Measurements from ENCODE around the gene TMED10. TPM values are rescaled to one million over a fixed set of nuclear protein-coding genes. Genes with fewer than 3 reads are reported as not detected.
"Not testable (repeated sequence)": the region's sequence is repeated elsewhere in the genome, so short reads cannot be mapped to it uniquely, and the experiment has no call there.

The TMED10 gene
- total RNA-seq, 1 experiment from 2014 or later, result 239 TPM

DNA sequence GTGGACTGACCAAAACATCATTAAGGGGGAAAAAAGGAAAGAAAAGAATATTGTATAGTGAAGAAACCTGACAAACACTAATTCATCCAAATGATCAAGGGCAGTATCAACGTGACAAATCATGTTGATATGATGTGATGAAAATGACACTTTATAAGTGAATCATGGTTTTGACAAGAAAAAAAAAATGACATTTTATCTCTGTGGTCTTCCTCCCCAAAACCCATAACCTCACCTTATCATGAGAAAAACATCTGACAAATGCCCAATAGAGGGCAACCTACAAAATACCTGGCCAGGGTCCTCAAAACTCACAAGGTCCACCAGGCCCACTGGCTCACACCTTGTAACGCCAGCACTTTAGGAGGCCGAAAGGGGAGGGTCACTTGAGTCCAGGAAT lies 13.8 kb downstream of the TMED10 start:
- DNase-seq (ENCODE audit: low read depth), result no peak

DNA sequence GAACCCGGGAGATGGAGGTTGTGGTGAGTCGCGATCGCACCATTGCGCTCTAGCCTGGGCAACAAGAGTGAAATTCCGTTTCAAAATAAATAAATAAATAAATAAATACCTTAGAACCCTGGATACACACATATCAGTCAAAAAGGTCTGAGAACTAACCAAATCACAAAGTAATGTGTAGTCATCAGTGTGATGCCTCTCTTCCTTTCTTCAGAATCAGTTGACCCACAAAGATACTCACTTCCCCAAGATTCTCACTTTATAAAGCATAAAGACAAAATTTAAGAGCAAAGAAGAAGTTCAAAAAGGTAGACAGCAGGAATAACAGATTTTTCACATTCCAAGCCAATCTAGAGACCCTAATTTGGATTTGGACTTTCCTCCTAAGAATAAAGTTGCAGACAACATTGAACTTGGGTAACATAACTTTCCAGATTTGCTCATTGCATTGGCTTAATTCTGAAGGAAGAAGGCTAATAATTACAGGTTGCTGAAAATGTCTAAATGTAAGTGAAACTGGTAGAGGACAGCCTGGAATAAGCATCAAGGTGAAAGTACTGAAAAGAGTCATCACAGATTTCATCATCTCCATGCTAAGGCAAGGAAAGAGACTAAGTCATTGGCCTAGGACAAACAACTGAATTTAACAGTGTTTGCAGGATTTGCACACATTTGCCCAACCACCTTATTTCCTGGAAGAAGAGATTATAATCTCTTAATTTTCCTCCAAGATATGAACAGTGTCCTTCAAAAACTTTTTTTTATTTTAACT lies 17.4 kb downstream of the TMED10 start:
- no peak for DNase-seq (ENCODE audit: low read depth)

DNA sequence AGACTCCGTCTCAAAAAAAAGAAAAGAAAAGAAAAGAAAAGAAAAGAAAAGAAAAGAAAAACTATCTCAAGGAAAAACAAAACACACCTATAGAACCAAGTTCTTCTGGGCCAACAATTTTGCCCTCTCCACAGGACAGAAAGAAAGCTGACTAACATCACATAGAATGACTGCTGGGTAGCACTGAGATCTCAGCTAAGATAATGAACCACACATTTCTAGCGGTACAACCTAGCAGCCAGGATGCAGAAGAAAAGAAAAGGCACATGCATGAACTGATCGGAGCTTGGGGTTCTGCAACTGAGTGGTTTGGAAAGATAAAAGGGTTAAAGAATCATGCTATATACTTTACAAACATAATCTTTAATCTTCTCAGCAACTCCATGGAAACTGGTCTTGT lies 19.5 kb downstream of the TMED10 start:
- DNase-seq (ENCODE audit: low read depth), result no peak

DNA sequence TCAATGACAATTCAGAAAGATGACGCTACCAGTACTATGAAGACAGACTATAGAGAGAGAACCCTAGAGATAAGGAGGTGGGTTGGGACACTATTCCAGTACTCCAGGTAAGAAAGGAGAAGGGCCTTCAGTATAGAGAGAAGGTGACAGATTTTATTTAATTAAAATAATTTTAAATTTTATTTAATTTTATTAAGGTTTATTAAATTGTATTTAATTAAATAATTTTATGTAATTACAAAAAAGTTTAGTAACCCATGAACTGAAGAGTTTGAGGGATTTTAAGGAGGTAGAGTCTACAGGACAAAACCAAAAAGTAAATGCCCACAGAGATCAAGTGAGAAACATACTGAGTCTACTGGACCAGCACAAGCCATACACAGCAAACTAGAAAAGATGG lies 20.3 kb downstream of the TMED10 start:
- no peak for DNase-seq (ENCODE audit: low read depth)

DNA sequence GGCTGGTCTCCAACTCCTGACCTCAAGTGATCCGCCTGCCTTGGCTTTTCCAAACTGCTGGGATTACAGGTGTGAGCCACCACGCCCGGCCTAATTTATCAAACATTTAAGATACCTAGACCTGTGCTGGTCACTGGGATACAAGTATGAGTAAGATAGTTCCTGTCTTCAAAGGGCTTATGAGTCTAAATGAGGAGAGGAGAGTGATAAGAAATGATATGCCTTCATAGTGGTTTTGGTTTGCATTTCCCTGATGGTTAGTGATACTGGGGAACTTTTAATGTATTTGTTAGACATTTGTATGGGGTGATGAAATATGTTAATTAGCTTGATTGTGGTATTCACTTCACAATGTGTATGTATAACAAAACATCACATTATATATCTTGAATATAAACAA lies 21.2 kb downstream of the TMED10 start:
- DNase-seq (ENCODE audit: low read depth), result no peak

DNA sequence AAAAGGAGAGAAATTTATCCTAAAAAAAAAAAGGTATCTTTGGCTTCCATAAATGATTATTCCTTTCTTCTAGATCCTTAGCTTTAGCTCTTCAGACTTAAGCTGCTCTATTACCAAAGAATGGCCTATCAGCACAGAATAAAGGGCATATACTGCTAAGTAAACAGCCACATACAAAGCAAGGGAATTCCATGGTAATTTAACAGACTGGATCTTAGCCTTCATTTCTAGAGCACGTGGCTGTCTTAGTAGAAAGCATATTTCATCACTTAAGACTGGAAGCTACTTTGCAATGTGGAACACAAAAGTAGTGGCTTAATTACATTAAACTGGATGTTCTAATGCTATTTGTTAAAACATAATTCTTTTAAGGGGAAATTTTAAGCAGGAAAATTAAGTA lies 23.1 kb downstream of the TMED10 start:
- DNase-seq (ENCODE audit: low read depth), result no peak

DNA sequence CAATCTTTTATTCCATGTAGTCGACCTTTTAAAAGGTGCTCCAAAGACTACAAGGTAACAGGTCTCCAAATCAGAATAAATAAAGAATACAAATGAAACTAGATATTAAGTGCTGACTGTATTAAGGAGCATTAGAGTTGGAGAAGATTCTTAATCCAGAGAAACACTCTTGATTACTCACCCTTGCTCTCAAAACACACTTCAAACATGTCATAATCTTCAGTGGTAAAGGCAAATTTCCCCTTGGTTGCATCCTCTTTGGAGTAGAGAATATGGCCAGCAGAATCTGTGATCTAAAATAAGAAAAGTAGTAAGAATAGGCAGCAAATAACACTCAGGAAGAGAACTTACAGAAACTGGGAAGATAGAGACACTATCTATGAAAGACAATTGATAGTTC lies 24.6 kb downstream of the TMED10 start:
- no peak for DNase-seq (ENCODE audit: low read depth)

DNA sequence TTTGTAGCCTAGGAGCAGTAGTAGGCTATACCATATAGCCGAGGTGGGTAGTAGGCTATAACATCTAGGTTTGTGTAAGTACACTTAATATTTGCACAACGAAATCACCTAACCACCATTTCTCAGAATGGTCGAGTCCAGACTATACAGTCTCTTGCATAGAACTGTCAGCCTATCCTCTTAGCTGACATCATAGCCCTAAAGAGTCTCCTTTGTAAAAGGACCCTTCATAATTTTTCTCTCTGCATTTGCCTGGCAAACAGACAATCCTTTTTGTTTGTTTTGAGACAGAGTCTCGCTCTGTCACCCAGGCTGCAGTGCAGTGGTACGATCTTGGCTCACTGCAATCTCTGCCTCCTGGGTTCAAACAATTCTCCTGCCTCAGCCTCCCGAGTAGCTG lies 25.8 kb downstream of the TMED10 start:
- DNase-seq (ENCODE audit: low read depth), result not testable (repeated sequence)

DNA sequence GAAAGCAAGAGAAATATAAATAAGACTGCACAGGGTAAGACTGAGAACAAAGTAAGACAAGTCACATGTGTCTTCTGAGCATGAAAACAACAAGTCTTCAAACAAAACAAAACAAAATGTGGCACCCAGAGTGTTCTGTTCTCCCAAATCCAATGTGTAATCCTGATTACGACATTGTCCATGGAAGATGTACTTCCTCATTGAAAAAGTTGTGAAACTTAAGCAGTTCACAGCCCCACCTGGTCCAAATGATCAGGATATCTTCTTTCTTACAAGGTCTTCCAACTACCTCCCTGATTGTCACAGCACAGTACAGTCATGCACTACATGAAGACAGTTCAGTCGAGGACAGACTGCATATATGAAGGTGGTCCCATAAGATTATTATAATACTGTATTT lies 26.3 kb downstream of the TMED10 start:
- no peak for DNase-seq (ENCODE audit: low read depth)

DNA sequence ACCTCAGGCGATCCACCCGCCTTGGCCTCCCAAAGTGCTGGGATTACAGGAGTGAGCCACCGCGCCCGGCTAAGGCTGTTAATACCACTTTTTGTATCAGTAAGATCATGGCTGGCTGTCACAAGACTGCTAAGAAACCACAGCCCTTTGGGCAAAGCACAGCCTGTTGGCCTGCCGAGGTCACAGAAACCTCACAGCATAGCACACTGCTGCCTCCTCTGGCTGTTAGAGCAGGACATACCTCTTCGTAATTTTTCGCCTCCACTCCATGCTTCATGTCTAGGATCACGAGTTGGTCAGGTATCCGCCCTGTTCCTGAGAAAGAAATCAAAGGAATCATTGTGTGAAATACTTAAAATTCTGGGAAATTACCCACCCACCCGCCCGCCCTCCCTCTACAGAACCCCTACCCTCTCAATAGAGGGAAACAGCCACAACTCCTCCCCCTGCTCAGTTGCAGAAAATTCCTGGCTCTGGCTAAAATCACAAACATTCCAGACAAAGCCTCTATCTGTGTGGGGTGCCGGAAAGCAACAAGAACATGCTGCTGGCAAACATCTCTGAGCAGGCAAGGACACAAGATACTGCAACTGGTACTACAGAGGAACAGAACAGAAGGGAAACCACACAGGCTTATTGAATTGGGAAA lies 28.9 kb downstream of the TMED10 start:
- DNase-seq (ENCODE audit: low read depth), result no peak

DNA sequence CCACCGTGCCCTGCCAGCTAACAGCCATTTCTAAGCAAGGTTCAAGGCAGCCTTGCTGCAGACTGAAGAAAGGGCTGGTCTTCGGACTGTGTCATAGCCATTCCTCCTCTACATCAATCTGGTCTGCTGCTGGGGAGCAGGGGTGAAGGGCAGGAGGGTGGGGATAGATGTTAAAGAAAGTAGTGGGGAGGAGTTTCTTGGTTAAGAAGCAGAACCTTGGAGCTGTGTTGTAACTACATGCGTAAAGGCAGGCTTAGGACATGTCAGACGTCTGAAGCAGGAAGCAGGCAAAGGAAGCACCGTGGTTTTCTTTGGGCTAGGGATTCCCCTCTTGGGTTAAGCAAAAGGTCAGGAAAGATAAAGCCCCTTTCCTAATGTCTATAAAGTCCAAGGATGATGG lies 31.5 kb downstream of the TMED10 start:
- DNase-seq (ENCODE audit: low read depth), result no peak

DNA sequence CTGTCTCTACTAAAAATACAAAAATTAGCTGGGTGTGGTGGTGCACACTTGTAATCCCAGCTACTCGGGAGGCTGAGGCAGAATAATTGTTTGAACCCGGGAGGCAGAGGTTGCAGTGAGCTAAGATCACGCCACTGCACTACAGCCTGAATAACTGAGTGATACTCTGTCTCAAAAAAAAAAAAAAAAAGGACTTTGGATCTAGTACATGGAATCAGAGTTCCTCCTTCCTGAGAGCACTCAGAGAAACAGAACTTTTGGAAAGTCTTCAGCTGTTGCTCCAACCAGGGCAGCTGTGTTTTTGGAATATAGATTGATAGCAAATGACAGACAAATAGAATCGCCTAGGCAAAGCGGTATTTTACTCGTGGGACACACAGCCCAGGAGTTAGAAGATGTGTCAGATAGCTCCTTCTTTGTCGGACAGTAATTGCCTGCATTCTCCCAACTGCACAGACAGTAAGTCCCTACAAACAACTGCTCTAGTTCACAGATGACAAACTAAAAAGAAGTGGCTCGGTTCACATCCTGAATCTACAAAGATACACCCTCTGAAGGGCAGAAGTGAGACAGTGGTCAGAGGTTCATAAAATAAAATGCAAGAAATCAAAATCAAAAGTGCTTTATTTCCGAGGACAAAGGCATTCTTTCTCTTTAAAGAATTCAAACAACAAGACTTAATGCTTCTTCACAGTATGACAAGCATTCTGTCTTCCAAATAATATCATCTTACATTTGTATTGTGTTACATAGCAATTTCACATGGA lies 32.5 kb downstream of the TMED10 start:
- no peak for DNase-seq (ENCODE audit: low read depth)

DNA sequence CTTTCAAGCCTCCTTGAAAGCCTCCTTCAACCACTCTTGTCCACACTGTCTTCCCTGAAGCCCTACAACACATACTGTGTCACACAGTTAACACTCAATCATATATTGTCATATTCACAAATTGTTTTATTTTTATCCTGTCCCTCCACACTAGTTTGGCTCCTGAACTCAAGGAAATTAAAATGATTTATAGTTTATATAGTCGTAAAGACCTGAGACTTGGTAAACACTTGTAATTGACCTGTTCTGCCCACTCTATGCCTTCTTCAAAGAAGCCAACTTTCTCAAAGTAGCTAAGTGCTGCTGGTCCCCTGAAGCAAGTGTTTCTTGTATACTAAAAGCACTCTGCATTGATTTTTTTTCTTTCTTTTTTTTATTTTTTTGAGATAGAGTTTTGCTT lies 33.9 kb downstream of the TMED10 start:
- DNase-seq (ENCODE audit: low read depth), result no peak

DNA sequence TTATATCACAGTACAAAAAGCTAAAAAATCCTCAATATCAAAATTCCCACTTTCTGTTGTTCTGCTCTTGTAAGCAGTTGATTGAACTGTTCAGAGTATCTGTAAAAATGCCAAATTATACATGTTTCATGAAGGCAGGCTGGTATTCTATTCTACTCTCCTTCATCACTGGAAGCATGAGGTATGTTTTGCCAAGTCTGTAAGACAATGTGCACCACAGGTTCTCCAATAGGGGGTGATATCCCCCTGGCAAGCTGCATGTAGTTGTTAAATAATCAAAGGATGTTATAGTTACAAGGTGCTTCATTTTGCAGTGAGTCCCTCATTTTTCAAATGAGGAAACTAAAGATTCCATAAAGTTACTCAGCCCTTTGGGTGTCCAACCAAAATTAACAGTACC lies 34.4 kb downstream of the TMED10 start:
- no peak for DNase-seq (ENCODE audit: low read depth)

DNA sequence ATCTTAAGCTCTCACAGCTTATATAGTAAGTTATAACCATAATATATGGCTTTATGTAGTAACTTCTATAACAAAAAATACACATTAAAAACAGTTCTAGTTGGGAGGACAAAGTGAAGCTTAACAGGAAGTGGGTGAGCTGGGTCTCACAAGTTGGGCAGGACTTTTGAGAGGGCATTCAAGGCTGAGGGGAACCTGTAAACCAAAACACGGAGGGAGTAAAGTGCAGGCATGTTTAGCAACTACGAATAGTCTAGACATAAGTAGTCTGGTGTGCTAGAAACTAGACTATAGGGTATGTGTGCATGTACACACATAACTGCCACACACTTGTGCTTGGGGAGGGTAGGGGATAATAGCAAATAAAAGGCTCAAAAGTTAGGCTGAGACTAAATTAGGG lies 35.4 kb downstream of the TMED10 start:
- no peak for DNase-seq (ENCODE audit: low read depth)

DNA sequence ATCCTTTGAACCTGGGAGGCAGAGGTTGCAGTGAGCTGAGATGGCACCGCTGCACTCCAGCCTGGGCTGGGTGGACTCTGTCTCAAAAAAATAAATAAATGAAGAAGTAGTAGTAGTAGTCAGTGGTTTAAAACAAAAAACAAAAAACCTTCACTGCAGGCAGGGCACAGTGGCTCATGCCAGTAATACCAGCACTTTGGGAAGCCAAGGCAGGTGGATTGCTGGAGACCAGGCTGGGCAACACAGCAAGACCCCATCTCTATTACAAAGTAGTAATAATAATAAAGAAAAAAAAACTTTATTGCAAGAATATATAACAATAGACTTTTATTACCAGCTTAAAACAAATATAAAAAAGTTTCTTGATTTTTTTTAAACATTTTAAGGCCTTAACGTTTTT lies 35.8 kb downstream of the TMED10 start:
- no peak for DNase-seq (ENCODE audit: low read depth)

DNA sequence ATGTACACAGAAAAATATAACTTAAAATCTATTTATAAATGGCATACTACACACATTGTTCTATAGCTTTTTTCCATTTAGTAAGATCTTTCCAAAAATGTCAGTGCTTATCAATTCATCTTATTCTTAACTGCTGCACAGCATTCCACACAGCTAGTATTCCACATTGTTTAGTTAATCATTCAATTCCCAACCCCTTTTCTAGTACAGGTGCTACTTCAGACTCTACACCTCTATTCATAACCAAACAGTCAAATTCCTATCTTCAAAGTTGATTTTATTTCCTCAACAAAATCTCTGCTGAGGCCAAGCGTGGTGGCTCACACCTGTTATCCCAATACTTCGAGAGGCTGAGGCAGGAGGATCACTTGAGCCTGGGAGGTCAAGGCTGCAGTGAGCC lies 37.2 kb downstream of the TMED10 start:
- DNase-seq (ENCODE audit: low read depth), result no peak

DNA sequence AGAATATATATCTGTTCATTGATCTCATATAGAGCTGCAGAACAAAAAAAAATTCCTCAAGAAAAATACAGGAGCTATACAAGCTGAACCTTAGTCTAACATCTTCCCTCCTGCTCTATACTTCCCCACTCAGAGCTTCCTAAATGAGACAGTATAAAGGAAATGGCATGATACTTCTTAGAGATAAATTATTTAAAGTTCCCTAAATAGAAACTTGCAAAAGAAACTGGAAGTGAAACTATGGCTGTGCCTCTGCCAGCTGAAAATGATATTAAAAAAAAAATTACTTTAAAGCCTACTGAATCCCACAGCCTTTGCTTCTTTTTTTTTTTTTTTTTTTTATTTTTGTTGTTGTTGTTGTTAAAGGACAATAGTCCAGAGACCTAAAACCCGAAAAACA lies 37.9 kb downstream of the TMED10 start:
- DNase-seq (ENCODE audit: low read depth), result no peak

DNA sequence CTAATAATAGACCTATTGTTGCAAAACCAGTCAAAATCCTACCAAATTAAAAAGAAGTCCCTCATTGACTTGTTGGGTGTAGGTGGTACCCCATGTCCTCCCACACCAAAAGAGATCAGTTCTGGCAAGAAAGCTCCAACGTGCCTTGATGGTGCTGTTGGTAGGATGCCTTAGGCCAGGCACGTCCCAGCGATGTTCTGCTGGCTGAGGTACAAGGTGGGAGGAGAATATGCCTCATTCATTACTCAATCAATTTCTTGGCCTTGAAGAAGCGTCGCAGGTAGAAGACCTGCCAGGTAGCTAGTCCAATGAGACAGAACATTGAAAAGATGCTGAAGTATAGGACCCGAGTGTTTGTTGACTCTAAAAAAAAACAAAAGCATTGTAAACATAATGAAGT lies 41.8 kb downstream of the TMED10 start:
- DNase-seq (ENCODE audit: low read depth), result no peak

DNA sequence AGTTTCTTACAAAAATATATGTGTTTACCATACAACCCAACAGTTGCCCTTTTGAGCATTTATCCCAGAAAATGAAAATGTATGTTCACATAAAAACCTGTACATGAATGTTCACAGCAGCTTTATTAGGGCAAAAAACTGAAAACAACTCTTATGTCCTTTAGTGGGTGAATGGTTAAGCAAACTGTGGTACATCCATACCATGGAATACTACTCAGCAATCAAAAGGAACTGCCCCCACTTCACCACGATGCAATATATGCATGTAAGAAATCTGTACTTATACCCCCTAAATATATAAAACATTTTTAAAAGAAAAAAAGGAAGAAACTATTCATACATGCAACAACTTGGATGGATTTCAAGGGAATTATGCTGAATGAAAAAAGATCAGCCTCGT lies 42.8 kb downstream of the TMED10 start:
- DNase-seq (ENCODE audit: low read depth), result no peak

DNA sequence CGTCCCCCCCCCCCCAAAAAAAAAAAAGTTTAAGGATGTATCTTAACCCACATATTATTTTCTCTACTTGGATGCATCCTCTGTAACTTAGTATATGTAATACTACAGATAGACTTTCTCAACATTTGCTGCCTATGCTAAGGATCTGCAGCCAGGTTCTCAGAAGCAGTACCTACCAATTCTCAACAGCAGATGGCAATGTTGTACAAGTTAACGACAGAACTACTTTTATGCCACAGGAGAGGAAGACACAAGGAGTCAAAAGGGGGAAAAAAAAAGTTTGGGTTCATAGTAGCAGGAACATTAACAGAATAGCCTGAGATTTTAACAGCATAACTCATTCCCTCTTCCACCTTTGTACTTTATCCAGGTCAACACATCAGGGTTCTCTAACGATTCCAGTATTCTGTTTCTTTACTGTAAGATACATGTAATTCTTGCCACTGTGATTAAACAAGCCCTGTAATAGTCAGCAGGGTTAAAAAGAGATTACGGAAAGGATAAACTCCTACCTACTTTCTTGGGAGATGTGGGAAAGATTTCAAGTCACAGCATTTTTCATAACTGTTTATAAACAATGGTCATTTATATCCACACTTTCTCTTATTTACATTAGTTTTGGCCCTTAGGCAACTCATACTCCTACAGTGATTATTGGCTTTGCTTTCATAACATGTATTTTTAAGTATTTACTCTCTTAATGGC lies 43.9 kb downstream of the TMED10 start:
- DNase-seq (ENCODE audit: low read depth), result peak; percentile 73

DNA sequence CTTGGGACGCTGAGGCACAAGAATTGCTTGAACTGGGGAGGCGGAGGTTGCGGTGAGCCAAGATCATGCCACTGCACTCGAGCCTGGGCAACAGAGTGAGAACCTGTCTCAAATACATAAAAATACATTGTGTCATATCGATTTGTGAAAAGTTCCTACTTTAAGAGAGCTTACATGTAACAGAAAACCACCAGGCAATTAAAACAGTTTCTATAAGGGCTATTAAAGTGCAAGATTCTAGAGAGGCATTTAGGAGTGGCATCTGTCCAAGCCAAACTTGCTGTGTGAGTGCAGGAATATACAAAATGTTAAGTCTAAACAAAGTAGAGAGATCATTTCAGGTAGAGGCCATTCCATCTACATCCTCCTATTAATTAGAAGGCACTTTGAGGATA lies 47.8 kb downstream of the TMED10 start:
- DNase-seq (ENCODE audit: low read depth), result no peak
